SK-N-SH (cell line): ENCODE results near the gene MARCHF10.

ENCODE experiments used
- EZH2phosphoT487 ChIP-seq: fragments of 200-600 bp; sonication (generic); IDR thresholded peaks from 2 replicates; pipeline ENCODE4 v1.6.1; 2017; ENCODE audit warnings: low read depth, mixed run types, mild to moderate bottlenecking, antibody characterized with exemption, moderate library complexity, borderline replicate concordance
- FOXM1 ChIP-seq: IDR thresholded peaks from 2 replicates; pipeline ENCODE4 v1.4.0; 2012; ENCODE audit warnings: low read depth, mild to moderate bottlenecking
- MXI1 ChIP-seq: IDR thresholded peaks from 2 replicates; pipeline ENCODE4 v1.6.1; 2012; ENCODE audit warnings: mild to moderate bottlenecking, low read depth, low read length, improper control_type of control experiment
- NFIC ChIP-seq: IDR thresholded peaks from 2 replicates; pipeline ENCODE4 v1.4.0; 2012; ENCODE audit warnings: borderline replicate concordance
- POLR2AphosphoS5 ChIP-seq: IDR thresholded peaks from 2 replicates; pipeline ENCODE4 v1.6.1; 2012; ENCODE audit warnings: low read depth, low read length
- RAD21 ChIP-seq: IDR thresholded peaks from 2 replicates; pipeline ENCODE4 v1.6.1; 2012; ENCODE audit warnings: mild to moderate bottlenecking, low read length
- RCOR1 ChIP-seq: fragments of 150-350 bp; IDR thresholded peaks from 2 replicates; pipeline ENCODE4 v1.6.1; 2017; ENCODE audit warnings: antibody characterized with exemption, low read length
- TAF1 ChIP-seq: IDR thresholded peaks from 2 replicates; pipeline ENCODE4 v1.6.1; 2012; ENCODE audit warnings: low read depth, mild to moderate bottlenecking, low read length, moderate library complexity, borderline replicate concordance
- TEAD4 ChIP-seq: IDR thresholded peaks from 2 replicates; pipeline ENCODE4 v1.4.0; 2012; ENCODE audit warnings: mild to moderate bottlenecking, borderline replicate concordance; ENCODE audit not compliant: insufficient read depth
- TF ChIP-seq, protein P1 (sequence below): fragments of 200-600 bp; sonication (generic); IDR thresholded peaks from 2 replicates; pipeline ENCODE4 v1.6.1; 2017; ENCODE audit warnings: antibody characterized with exemption, mild to moderate bottlenecking, moderate library complexity
- TF ChIP-seq, protein P2 (sequence below): IDR thresholded peaks from 2 replicates; pipeline ENCODE4 v1.4.0; 2012; ENCODE audit warnings: low read depth, borderline replicate concordance
- TF ChIP-seq, protein P3 (sequence below): fragments of 150-350 bp; IDR thresholded peaks from 2 replicates; pipeline ENCODE4 v1.6.1; 2017; ENCODE audit warnings: antibody characterized with exemption, low read length, low read depth, borderline replicate concordance
- TF ChIP-seq, protein P4 (sequence below): IDR thresholded peaks from 2 replicates; pipeline ENCODE4 v1.4.0; 2012; ENCODE audit warnings: low read depth

DNA sequence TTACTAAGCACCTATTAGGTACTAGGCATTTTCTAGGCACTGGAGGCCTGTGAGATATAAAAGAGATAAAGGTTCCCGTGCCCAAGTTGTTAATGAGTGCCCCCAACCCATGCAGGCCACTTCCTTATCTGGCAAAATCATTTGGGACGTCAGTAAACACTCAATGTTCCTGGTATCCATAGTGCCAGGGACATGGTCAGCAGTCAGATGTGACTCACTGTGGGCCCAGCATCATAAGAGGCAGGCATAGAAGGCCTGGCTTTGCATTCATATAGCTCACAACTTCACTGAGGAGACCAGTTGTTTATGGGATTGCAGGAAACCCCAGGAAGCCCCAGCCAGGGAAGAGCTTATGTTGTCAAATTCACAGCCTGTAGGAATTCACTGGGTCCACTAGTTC, 99.5 kb downstream of the MARCHF10 start:
- TF ChIP-seq, protein P1, sequence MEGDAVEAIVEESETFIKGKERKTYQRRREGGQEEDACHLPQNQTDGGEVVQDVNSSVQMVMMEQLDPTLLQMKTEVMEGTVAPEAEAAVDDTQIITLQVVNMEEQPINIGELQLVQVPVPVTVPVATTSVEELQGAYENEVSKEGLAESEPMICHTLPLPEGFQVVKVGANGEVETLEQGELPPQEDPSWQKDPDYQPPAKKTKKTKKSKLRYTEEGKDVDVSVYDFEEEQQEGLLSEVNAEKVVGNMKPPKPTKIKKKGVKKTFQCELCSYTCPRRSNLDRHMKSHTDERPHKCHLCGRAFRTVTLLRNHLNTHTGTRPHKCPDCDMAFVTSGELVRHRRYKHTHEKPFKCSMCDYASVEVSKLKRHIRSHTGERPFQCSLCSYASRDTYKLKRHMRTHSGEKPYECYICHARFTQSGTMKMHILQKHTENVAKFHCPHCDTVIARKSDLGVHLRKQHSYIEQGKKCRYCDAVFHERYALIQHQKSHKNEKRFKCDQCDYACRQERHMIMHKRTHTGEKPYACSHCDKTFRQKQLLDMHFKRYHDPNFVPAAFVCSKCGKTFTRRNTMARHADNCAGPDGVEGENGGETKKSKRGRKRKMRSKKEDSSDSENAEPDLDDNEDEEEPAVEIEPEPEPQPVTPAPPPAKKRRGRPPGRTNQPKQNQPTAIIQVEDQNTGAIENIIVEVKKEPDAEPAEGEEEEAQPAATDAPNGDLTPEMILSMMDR: no peak
- TF ChIP-seq MXI1 (no peak), POLR2AphosphoS5 (no peak), RCOR1 (no peak), EZH2phosphoT487 (no peak), TAF1 (no peak), FOXM1 (no peak), RAD21 (no peak), TEAD4 (no peak), NFIC (no peak)
- TF ChIP-seq, protein P2, sequence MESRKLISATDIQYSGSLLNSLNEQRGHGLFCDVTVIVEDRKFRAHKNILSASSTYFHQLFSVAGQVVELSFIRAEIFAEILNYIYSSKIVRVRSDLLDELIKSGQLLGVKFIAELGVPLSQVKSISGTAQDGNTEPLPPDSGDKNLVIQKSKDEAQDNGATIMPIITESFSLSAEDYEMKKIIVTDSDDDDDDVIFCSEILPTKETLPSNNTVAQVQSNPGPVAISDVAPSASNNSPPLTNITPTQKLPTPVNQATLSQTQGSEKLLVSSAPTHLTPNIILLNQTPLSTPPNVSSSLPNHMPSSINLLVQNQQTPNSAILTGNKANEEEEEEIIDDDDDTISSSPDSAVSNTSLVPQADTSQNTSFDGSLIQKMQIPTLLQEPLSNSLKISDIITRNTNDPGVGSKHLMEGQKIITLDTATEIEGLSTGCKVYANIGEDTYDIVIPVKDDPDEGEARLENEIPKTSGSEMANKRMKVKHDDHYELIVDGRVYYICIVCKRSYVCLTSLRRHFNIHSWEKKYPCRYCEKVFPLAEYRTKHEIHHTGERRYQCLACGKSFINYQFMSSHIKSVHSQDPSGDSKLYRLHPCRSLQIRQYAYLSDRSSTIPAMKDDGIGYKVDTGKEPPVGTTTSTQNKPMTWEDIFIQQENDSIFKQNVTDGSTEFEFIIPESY: no peak
- TF ChIP-seq, protein P3, sequence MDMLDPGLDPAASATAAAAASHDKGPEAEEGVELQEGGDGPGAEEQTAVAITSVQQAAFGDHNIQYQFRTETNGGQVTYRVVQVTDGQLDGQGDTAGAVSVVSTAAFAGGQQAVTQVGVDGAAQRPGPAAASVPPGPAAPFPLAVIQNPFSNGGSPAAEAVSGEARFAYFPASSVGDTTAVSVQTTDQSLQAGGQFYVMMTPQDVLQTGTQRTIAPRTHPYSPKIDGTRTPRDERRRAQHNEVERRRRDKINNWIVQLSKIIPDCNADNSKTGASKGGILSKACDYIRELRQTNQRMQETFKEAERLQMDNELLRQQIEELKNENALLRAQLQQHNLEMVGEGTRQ: no peak
- TF ChIP-seq, protein P4, sequence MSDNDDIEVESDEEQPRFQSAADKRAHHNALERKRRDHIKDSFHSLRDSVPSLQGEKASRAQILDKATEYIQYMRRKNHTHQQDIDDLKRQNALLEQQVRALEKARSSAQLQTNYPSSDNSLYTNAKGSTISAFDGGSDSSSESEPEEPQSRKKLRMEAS: no peak
